ENCODE results near the gene TFCP2.

TFCP2 gene

GRCh38 chr12:51189790-51190355 lies 16.9 kb upstream of the TFCP2 start:
- no peak overlapping the region for H3K9ac ChIP-seq (ENCODE audit: low read length)
- H3K27ac ChIP-seq (ENCODE audit: low read depth, low read length, poor library complexity, severe bottlenecking), result no peak overlapping the region
- TF ChIP-seq CTCF (IDR thresholded peaks at IDR 0.05; ENCODE audit: low read length) (no peak), EZH2 (IDR thresholded peaks at IDR 0.05; ENCODE audit: borderline replicate concordance, low read length) (no peak)
- no peak overlapping the region for H3K4me2 ChIP-seq (ENCODE audit: low read length)
- H4K20me1 ChIP-seq (ENCODE audit: insufficient read depth, low read length), result no peaks in the 10 kb centered on the region
- H2AFZ ChIP-seq (ENCODE audit: low read length), result no peak overlapping the region
- H3K4me3 ChIP-seq (ENCODE audit: low read depth, low read length, poor library complexity, severe bottlenecking), result no peak overlapping the region
- no peaks in the 10 kb centered on the region for H3K36me3 ChIP-seq (ENCODE audit: insufficient read depth, low read length)
- H3K9me2 ChIP-seq (ENCODE audit: low read depth, low read length), result no peaks in the 10 kb centered on the region
- no peaks in the 10 kb centered on the region for H3F3A ChIP-seq (ENCODE audit: insufficient read depth, low read length)
- H3K4me1 ChIP-seq (ENCODE audit: insufficient read depth, low read length, severe bottlenecking), result no peaks in the 10 kb centered on the region
- H3K27me3 ChIP-seq (ENCODE audit: insufficient read depth, low read length), result no peaks in the 10 kb centered on the region; the same call in 1 of the 2 replicates
- H3K79me2 ChIP-seq (ENCODE audit: insufficient read depth, low read length), result no peaks in the 10 kb centered on the region
- H3K9me3 ChIP-seq (ENCODE audit: low read length), result no peaks in the 10 kb centered on the region

- no peaks in the 10 kb centered on the region for H3K36me3 ChIP-seq (ENCODE audit: insufficient read depth, low read length)
- no peaks in the 10 kb centered on the region for H3F3A ChIP-seq (ENCODE audit: insufficient read depth, low read length)
- TF ChIP-seq EZH2 (IDR thresholded peaks at IDR 0.05; ENCODE audit: borderline replicate concordance, low read length) (no peak), CTCF (IDR thresholded peaks at IDR 0.05; ENCODE audit: low read length) (no peak)
- H3K79me2 ChIP-seq (ENCODE audit: insufficient read depth, low read length), result no peaks in the 10 kb centered on the region
- no peaks in the 10 kb centered on the region for H4K20me1 ChIP-seq (ENCODE audit: insufficient read depth, low read length)
- H3K9me3 ChIP-seq (ENCODE audit: low read length), result no peaks in the 10 kb centered on the region
- H3K9ac ChIP-seq (ENCODE audit: low read length), result no peak overlapping the region
- H3K27me3 ChIP-seq (ENCODE audit: insufficient read depth, low read length), result no peaks in the 10 kb centered on the region; the same call in 1 of the 2 replicates
- no peak overlapping the region for H3K27ac ChIP-seq (ENCODE audit: low read depth, low read length, poor library complexity, severe bottlenecking)
- H3K9me2 ChIP-seq (ENCODE audit: low read depth, low read length), result no peaks in the 10 kb centered on the region
- no peaks in the 10 kb centered on the region for H3K4me1 ChIP-seq (ENCODE audit: insufficient read depth, low read length, severe bottlenecking)
- no peak overlapping the region for H3K4me3 ChIP-seq (ENCODE audit: low read depth, low read length, poor library complexity, severe bottlenecking)
- H2AFZ ChIP-seq (ENCODE audit: low read length), result no peak overlapping the region
- H3K4me2 ChIP-seq (ENCODE audit: low read length), result no peak overlapping the region
These were observed 15.6 kb upstream of the TFCP2 start for GRCh38 chr12:51188359-51189051.

- Histone ChIP-seq H3K4me1 (ENCODE audit: insufficient read depth, low read length, severe bottlenecking) (no peaks in the 10 kb centered on the region), H3F3A (ENCODE audit: insufficient read depth, low read length) (no peaks in the 10 kb centered on the region), H3K36me3 (ENCODE audit: insufficient read depth, low read length) (no peaks in the 10 kb centered on the region), H3K4me3 (ENCODE audit: low read depth, low read length, poor library complexity, severe bottlenecking) (no peak overlapping the region), H2AFZ (ENCODE audit: low read length) (no peak overlapping the region), H3K79me2 (ENCODE audit: insufficient read depth, low read length) (no peaks in the 10 kb centered on the region), H3K4me2 (ENCODE audit: low read length) (no peak overlapping the region), H3K27ac (ENCODE audit: low read depth, low read length, poor library complexity, severe bottlenecking) (no peak overlapping the region), H3K9ac (ENCODE audit: low read length) (no peak overlapping the region), H3K27me3 (ENCODE audit: insufficient read depth, low read length) (no peaks in the 10 kb centered on the region; the same call in 1 of the 2 replicates), H3K9me2 (ENCODE audit: low read depth, low read length) (no peaks in the 10 kb centered on the region), H3K9me3 (ENCODE audit: low read length) (no peaks in the 10 kb centered on the region), H4K20me1 (ENCODE audit: insufficient read depth, low read length) (no peaks in the 10 kb centered on the region)
- TF ChIP-seq CTCF (IDR thresholded peaks at IDR 0.05; ENCODE audit: low read length) (no peak), EZH2 (IDR thresholded peaks at IDR 0.05; ENCODE audit: borderline replicate concordance, low read length) (no peak)
These were observed 14.5 kb upstream of the TFCP2 start for GRCh38 chr12:51187370-51187987.

Data from OCI-LY1 (cell line).